PFSK-1 (cell line): Measurements from ENCODE around the gene MEI1.

Source experiments
- FOXP2 ChIP-seq: optimal IDR thresholded peaks from 2 replicates; pipeline ENCODE3; 2011; ENCODE audit warnings: borderline replicate concordance, control low read depth, inconsistent platforms; ENCODE audit not compliant: insufficient read depth; ENCODE audit errors: extremely low read length, extremely low read depth
- POLR2AphosphoS5 ChIP-seq: IDR thresholded peaks from 2 replicates; pipeline ENCODE4 v1.6.1; 2012; ENCODE audit warnings: low read depth, mild to moderate bottlenecking, control low read depth, low read length, moderate library complexity
- REST ChIP-seq, 2 experiments: IDR thresholded peaks; 2 replicates each; pipeline versions ENCODE4 v1.6.1 to v1.8.0; 2011 to 2012; ENCODE audit warnings: low read depth in 2 of 2, low read length in 2 of 2, control low read depth in 1 of 2, inconsistent platforms in 1 of 2, mild to moderate bottlenecking in 1 of 2, moderate library complexity in 1 of 2; ENCODE audit not compliant: insufficient read depth in 1 of 2
- SIN3A ChIP-seq: IDR thresholded peaks from 2 replicates; pipeline ENCODE4 v1.6.1; 2012; ENCODE audit warnings: mild to moderate bottlenecking, low read length, moderate library complexity, borderline replicate concordance; ENCODE audit not compliant: insufficient read depth
- TAF1 ChIP-seq: IDR thresholded peaks from 2 replicates; pipeline ENCODE4 v1.6.1; 2012; ENCODE audit warnings: low read length, control low read depth, borderline replicate concordance; ENCODE audit not compliant: insufficient read depth

MEI1 gene

DNA sequence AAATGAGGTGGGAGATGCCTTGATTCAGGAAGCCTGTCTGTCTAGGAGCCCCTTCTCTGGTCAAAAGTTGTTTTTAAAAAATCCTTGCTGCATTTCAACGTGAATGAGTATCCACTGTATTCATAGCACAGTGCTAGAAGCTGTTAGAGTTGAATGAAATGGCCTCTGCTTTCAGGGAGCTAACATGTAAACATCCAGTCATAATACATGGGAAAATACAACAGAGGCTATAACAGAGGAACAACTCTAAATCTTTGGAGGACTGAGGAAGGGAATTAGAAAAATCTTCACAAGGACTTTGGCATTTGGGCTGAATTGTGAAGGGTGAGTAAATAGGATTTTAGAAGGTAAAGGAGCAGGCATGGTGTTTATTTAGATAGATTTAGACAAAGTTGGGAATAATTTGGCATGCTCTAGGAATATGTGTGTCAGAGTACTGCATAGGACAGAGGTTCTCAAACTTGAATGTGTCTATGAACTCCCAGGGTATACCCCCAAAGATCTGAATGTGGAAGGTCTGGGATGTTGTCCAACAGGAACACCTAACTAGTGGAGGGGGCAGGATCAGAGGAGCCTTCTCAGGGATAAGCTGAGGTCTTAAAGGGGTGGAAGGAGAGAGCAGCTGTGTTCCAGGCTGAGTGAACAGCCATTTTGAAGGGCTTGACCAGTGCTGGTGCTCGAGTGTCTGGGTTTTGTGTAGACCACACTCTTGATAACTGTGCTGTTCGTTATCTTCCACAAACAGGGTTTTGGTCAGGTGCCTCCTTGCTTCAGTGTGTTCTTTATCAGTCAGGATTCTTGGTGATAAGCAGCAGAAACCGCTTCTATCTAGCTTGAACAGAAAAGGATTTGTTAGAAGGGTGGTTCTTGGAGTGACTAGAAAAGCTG is 146.3 kb downstream of the MEI1 start:
- TF ChIP-seq SIN3A, result no peak
- no peak for TF ChIP-seq TAF1
- TF ChIP-seq REST (IDR thresholded peaks at IDR 0.05; ENCODE audit: insufficient read depth in 1 of 2, low read depth in 2 of 2, low read length in 2 of 2), result no peak
- TF ChIP-seq FOXP2, result no peak
- no peak for TF ChIP-seq POLR2AphosphoS5

- no peak for TF ChIP-seq TAF1
- no peak for TF ChIP-seq SIN3A
- no peak for TF ChIP-seq REST (IDR thresholded peaks at IDR 0.05; ENCODE audit: insufficient read depth in 1 of 2, low read depth in 2 of 2, low read length in 2 of 2)
- TF ChIP-seq FOXP2, result no peak
- no peak for TF ChIP-seq POLR2AphosphoS5
These were observed 147.1 kb downstream of the MEI1 start for GRCh38 chr22:41846268-41846987.

DNA sequence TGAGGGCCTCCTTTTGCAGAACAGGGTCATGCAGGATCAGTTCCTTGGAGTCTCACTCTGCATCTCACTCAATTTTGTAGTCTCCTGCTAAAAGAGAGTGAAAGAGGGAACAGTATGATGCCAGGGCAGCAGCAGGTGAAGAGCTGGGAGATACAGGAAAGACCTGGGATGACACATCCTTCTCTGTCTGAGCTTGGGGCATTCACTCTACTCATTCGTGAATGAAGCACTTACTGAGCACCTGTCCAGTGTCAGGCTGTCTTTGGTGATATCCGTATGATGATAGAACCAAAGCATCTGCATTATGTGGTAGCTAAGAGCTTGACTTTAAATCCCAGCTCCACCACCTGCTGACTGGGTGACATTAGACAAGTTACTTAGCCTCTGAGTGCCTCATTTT is 148.0 kb downstream of the MEI1 start:
- TF ChIP-seq SIN3A (no peak), TAF1 (no peak), FOXP2 (no peak), REST (IDR thresholded peaks at IDR 0.05; ENCODE audit: insufficient read depth in 1 of 2, low read depth in 2 of 2, low read length in 2 of 2) (no peak), POLR2AphosphoS5 (no peak)

DNA sequence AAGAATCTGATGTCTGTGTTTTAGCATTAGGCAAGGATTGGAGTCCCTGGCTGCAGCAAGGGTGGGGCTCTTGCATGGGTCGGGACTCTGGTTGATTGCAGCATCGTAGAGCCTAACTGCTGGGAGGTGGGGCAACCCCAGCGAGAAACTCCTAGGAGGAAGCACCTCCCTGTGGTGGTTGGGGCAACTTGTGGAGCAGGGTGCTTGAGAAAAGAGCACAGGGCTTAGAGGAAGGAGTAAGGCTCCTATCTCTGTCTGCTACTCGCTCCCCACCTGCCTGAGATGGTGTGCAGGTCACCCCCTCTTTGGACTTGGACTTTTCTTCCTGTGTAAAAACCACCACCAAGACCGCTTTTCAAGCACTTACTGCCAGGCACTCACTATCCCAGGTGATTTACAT is 149.2 kb downstream of the MEI1 start:
- TF ChIP-seq TAF1 (no peak), FOXP2 (no peak), POLR2AphosphoS5 (no peak), SIN3A (no peak), REST (IDR thresholded peaks at IDR 0.05; ENCODE audit: insufficient read depth in 1 of 2, low read depth in 2 of 2, low read length in 2 of 2) (no peak)
